Activated CD8-positive, alpha-beta T cell treated with anti-CD3 and anti-CD28 coated beads, Interleukin-2, amount 10 ng/mL, durations not matched to agents 7 days and 5 days (primary cell): Measurements from ENCODE around the gene MAP4K2. TPM values are rescaled to one million over a fixed set of nuclear protein-coding genes. Genes with fewer than 3 reads are reported as not detected.
"Not testable (repeated sequence)": the region's sequence is repeated elsewhere in the genome, so short reads cannot be mapped to it uniquely, and the experiment has no call there.

ENCODE experiments used
- ATAC-seq: fragments of 150-1000 bp; cut with Tn5 transposase; one replicate; pipeline ENCODE4 v1.10.0; 2021; ENCODE audit warnings: moderate library complexity
- CTCF ChIA-PET: fragments of 350-600 bp; sonication (Branson Sonifier 250); formaldehyde crosslinking; loops from one replicate; lab custom pipeline; 2021; ENCODE audit warnings: antibody characterized with exemption; lab: Charles Lee
- POLR2A ChIA-PET: fragments of 350-600 bp; sonication (Branson Sonifier 250); formaldehyde crosslinking; loops from one replicate; lab custom pipeline; 2021; ENCODE audit warnings: antibody characterized with exemption; lab: Charles Lee
- DNase-seq: peaks from one replicate; pipeline ENCODE4 v3.0.0-alpha.2; 2020
- H3K27ac Mint-ChIP-seq: one replicate; pipeline ENCODE4 v1.8.0; 2021; ENCODE audit warnings: mild to moderate bottlenecking, mixed read lengths
- H3K27me3 Mint-ChIP-seq: one replicate; pipeline ENCODE4 v1.8.0; 2021; ENCODE audit warnings: low read depth, mixed read lengths
- H3K36me3 Mint-ChIP-seq: one replicate; pipeline ENCODE4 v1.8.0; 2021; ENCODE audit warnings: low read depth, mixed read lengths
- H3K4me1 Mint-ChIP-seq: one replicate; pipeline ENCODE4 v1.8.0; 2021; ENCODE audit warnings: low read depth, mixed read lengths
- H3K4me3 Mint-ChIP-seq: one replicate; pipeline ENCODE4 v1.8.0; 2021; ENCODE audit warnings: mild to moderate bottlenecking, mixed read lengths
- H3K9me3 Mint-ChIP-seq: one replicate; pipeline ENCODE4 v1.8.0; 2022; ENCODE audit warnings: mixed read lengths; ENCODE audit not compliant: insufficient read depth
- total RNA-seq, 2 experiments: library from RNA; stranded (reverse); gene quantifications; one replicate each; pipeline ENCODE4 v1.2.3, GENCODE V29; 2021

MAP4K2 gene
- total RNA-seq, 2 experiments from 2014 or later = 84.2 to 90.2 TPM

GRCh38 chr11:64826578-64827450, 23.8 kb upstream of the MAP4K2 start:
- ATAC-seq = no peak
- POLR2A ChIA-PET = interaction anchor here (0.6 kb wide), 1 partner anchor 94 kb away, joined by 3 read pairs; no protein-coding TSS in a partner anchor
- Mint-ChIP-seq H3K36me3 (no peaks in the 10 kb centered on the region), H3K4me1 (no peaks in the 10 kb centered on the region), H3K9me3 (no peaks in the 10 kb centered on the region), H3K27ac (no peak overlapping the region), H3K27me3 (no peaks in the 10 kb centered on the region), H3K4me3 (no peak overlapping the region)
- DNase-seq = no peak
- CTCF ChIA-PET = no interaction called here

GRCh38 chr11:64826062-64826461, 23.0 kb upstream of the MAP4K2 start:
- Mint-ChIP-seq H3K27me3 (no peaks in the 10 kb centered on the region), H3K36me3 (no peaks in the 10 kb centered on the region), H3K4me1 (no peaks in the 10 kb centered on the region), H3K9me3 (no peaks in the 10 kb centered on the region), H3K27ac (no peak overlapping the region), H3K4me3 (no peak overlapping the region)
- ChIA-PET CTCF (no interaction called here), POLR2A (interaction anchor here (0.6 kb wide), 1 partner anchor 95 kb away, joined by 3 read pairs; no protein-coding TSS in a partner anchor)
- ATAC-seq (no peak), DNase-seq (no peak)

GRCh38 chr11:64823568-64824119, 20.6 kb upstream of the MAP4K2 start:
- ATAC-seq = no peak
- Mint-ChIP-seq H3K4me1 (no peaks in the 10 kb centered on the region), H3K4me3 (no peak overlapping the region), H3K9me3 (no peaks in the 10 kb centered on the region), H3K27ac (no peak overlapping the region), H3K27me3 (no peaks in the 10 kb centered on the region), H3K36me3 (no peaks in the 10 kb centered on the region)
- no peak for DNase-seq
- POLR2A ChIA-PET = no interaction called here
- CTCF ChIA-PET = no interaction called here

GRCh38 chr11:64817476-64817875, 14.5 kb upstream of the MAP4K2 start:
- no peaks in the 10 kb centered on the region for H3K27me3 Mint-ChIP-seq

GRCh38 chr11:64815433-64815832, 12.4 kb upstream of the MAP4K2 start:
- H3K9me3 Mint-ChIP-seq, CTCF ChIA-PET, H3K36me3 Mint-ChIP-seq, H3K27ac Mint-ChIP-seq, H3K4me1 Mint-ChIP-seq, ATAC-seq, H3K4me3 Mint-ChIP-seq, H3K27me3 Mint-ChIP-seq, DNase-seq: not testable (repeated sequence)
- POLR2A ChIA-PET = interaction anchor here (1.0 kb wide), 1 partner anchor 90 kb away, joined by 3 read pairs; no protein-coding TSS in a partner anchor

More at GRCh38 chr11:64817476-64817875, 14.5 kb upstream of the MAP4K2 start:
- DNase-seq (no peak), ATAC-seq (no peak)
- no peaks in the 10 kb centered on the region for H3K4me1 Mint-ChIP-seq
- no peaks in the 10 kb centered on the region for H3K36me3 Mint-ChIP-seq
- H3K9me3 Mint-ChIP-seq = no peaks in the 10 kb centered on the region
- POLR2A ChIA-PET = no interaction called here
- H3K27ac Mint-ChIP-seq = peak overlapping the region; percentile 40
- no peak overlapping the region for H3K4me3 Mint-ChIP-seq
- CTCF ChIA-PET = interaction anchor here (1.2 kb wide), 1 partner anchor 26 kb away, joined by 3 read pairs; the partner anchor contains the start of gene CDC42BPG

- H3K4me3 Mint-ChIP-seq = no peak overlapping the region
- no peaks in the 10 kb centered on the region for H3K27me3 Mint-ChIP-seq
- CTCF ChIA-PET = no interaction called here
- POLR2A ChIA-PET = no interaction called here
- no peak for DNase-seq
- H3K27ac Mint-ChIP-seq = no peak overlapping the region
- peaks cover under 1% of the 10 kb centered on the region for H3K36me3 Mint-ChIP-seq
- H3K4me1 Mint-ChIP-seq = peaks cover 13% of the 10 kb centered on the region
- no peak for ATAC-seq
- no peaks in the 10 kb centered on the region for H3K9me3 Mint-ChIP-seq
Observed at GRCh38 chr11:64814712-64815187, 11.7 kb upstream of the MAP4K2 start.

- Mint-ChIP-seq H3K27me3 (no peaks in the 10 kb centered on the region), H3K27ac (no peak overlapping the region), H3K36me3 (peaks cover 7% of the 10 kb centered on the region), H3K4me3 (no peak overlapping the region), H3K9me3 (no peaks in the 10 kb centered on the region), H3K4me1 (peaks cover 22% of the 10 kb centered on the region)
- ChIA-PET CTCF (interaction anchor here (0.7 kb wide), 1 partner anchor 1742 kb away, joined by 3 read pairs; no protein-coding TSS in a partner anchor), POLR2A (no interaction called here)
- DNase-seq (no peak), ATAC-seq (no peak)
Observed at GRCh38 chr11:64813826-64814225, 10.8 kb upstream of the MAP4K2 start.

GRCh38 chr11:64810891-64811272, 7.9 kb upstream of the MAP4K2 start:
- H3K4me1 Mint-ChIP-seq = peaks cover 31% of the 10 kb centered on the region
- POLR2A ChIA-PET = interaction anchor here (0.7 to 2.0 kb wide), 6 partner anchors 34 to 487 kb away, joined by 3 to 6 read pairs (median 3); partner anchors contain the start of genes MRPL49 and RASGRP2
- H3K36me3 Mint-ChIP-seq = peaks cover 21% of the 10 kb centered on the region
- ATAC-seq = peak; percentile 69
- no peaks in the 10 kb centered on the region for H3K27me3 Mint-ChIP-seq
- H3K4me3 Mint-ChIP-seq = peak overlapping the region; percentile 98
- CTCF ChIA-PET = interaction anchor here (0.6 to 2.1 kb wide), 7 partner anchors 17 to 204 kb away, joined by 3 to 8 read pairs (median 3); partner anchors contain the start of genes ARL2 and SF1
- DNase-seq = peak; percentile 76
- peak overlapping the region; percentile 88 for H3K27ac Mint-ChIP-seq
- no peaks in the 10 kb centered on the region for H3K9me3 Mint-ChIP-seq

- peaks cover 31% of the 10 kb centered on the region for H3K4me1 Mint-ChIP-seq
- peak within 1 kb of the TSS; percentile 98 for H3K4me3 Mint-ChIP-seq
- H3K27me3 Mint-ChIP-seq = no peaks in the 10 kb centered on the region
- ChIA-PET POLR2A (interaction anchor here (0.8 to 2.0 kb wide), 5 partner anchors 34 to 324 kb away, joined by 3 to 6 read pairs (median 3); partner anchors contain the start of genes MRPL49 and RASGRP2), CTCF (interaction anchor here (0.8 to 2.1 kb wide), 6 partner anchors 18 to 204 kb away, joined by 3 to 8 read pairs (median 3); partner anchors contain the start of genes ARL2 and SF1)
- peaks cover 25% of the 10 kb centered on the region for H3K36me3 Mint-ChIP-seq
- H3K9me3 Mint-ChIP-seq = no peaks in the 10 kb centered on the region
- ATAC-seq (peak; percentile 93), DNase-seq (peak; percentile 88)
- H3K27ac Mint-ChIP-seq = peak within 1 kb of the TSS; percentile 88
Observed at GRCh38 chr11:64810271-64810890, 7.4 kb upstream of the MAP4K2 start, which contains the start of gene MEN1. MEN1 (minus strand) TSS chr11:64810551; CDS start chr11:64810109, 442 bp downstream.

- H3K36me3 Mint-ChIP-seq = peaks cover 25% of the 10 kb centered on the region
- peak overlapping the region; percentile 98 for H3K4me3 Mint-ChIP-seq
- H3K4me1 Mint-ChIP-seq = peaks cover 31% of the 10 kb centered on the region
- peak overlapping the region; percentile 88 for H3K27ac Mint-ChIP-seq
- DNase-seq = peak; percentile 28
- ChIA-PET CTCF (interaction anchor here (0.6 to 2.1 kb wide), 5 partner anchors 22 to 198 kb away, joined by 3 to 8 read pairs (median 3); partner anchors contain the start of gene SF1), POLR2A (interaction anchor here (2.0 kb wide), 1 partner anchor 65 kb away, joined by 6 read pairs; the partner anchor contains the start of gene RASGRP2)
- peak; percentile 25 for ATAC-seq
- H3K27me3 Mint-ChIP-seq = no peaks in the 10 kb centered on the region
- no peaks in the 10 kb centered on the region for H3K9me3 Mint-ChIP-seq
Observed at GRCh38 chr11:64809781-64810241, 6.8 kb upstream of the MAP4K2 start.

- ChIA-PET POLR2A (no interaction called here), CTCF (no interaction called here)
- no peak overlapping the region for H3K4me3 Mint-ChIP-seq
- DNase-seq (no peak), ATAC-seq (no peak)
- H3K27ac Mint-ChIP-seq = peak overlapping the region; percentile 57
- H3K4me1 Mint-ChIP-seq = peaks cover 53% of the 10 kb centered on the region
- H3K27me3 Mint-ChIP-seq = no peaks in the 10 kb centered on the region
- H3K36me3 Mint-ChIP-seq = peaks cover 28% of the 10 kb centered on the region
- H3K9me3 Mint-ChIP-seq = no peaks in the 10 kb centered on the region
Observed at GRCh38 chr11:64805481-64805880, 2.5 kb upstream of the MAP4K2 start.
